Cardiac muscle cell (in vitro differentiated cells and primary cell): ENCODE data around the gene STX19. TPM values are rescaled to one million over a fixed set of nuclear protein-coding genes. Genes with fewer than 3 reads are reported as not detected.
A peak's percentile ranks its signal among the peaks of the same experiment; 100 is the strongest.
"Not testable (repeated sequence)": the region's sequence is repeated elsewhere in the genome, so short reads cannot be mapped to it uniquely, and the experiment has no call there.

Experiments used
- DNase-seq, 2 donors: peaks; one replicate each; pipeline versions ENCODE4 v3.0.0 to v3.0.0-alpha.2; 2010 to 2017; ENCODE audit warnings: low read depth in 1 of 2, low spot score in 1 of 2
- H3K27ac ChIP-seq: fragments of 200-600 bp; sonication (generic); 2 replicates; pipeline ENCODE4 v1.5.1; 2016
- H3K27me3 ChIP-seq: fragments of 200-600 bp; sonication (generic); 2 replicates; pipeline ENCODE4 v1.6.0; 2016; ENCODE audit warnings: control low read depth
- H3K36me3 ChIP-seq: fragments of 200-600 bp; sonication (generic); 2 replicates; pipeline ENCODE4 v1.5.1; 2016; ENCODE audit warnings: control low read depth
- H3K4me1 ChIP-seq: fragments of 200-600 bp; sonication (generic); 2 replicates; pipeline ENCODE4 v1.8.1; 2017; ENCODE audit warnings: low read depth, mild to moderate bottlenecking, mixed run types
- H3K4me3 ChIP-seq: fragments of 200-600 bp; sonication (generic); 2 replicates; pipeline ENCODE4 v1.5.1; 2016; ENCODE audit warnings: mild to moderate bottlenecking
- H3K9me3 ChIP-seq: fragments of 200-600 bp; sonication (generic); 2 replicates; pipeline ENCODE4 v1.5.1; 2017; ENCODE audit warnings: low read depth, mild to moderate bottlenecking, control low read depth
- polyA plus RNA-seq: library from polyadenylated mRNA; unstranded; fragments of >200 nt; fragmentation: Nextera tagmentation; extraction: Ambion mirVana; gene quantifications from 2 replicates; pipeline ENCODE4 v1.2.1, GENCODE V29; 2016
- total RNA-seq: library from RNA; depleted of rRNA; stranded (reverse); fragments of >200 nt; gene quantifications from 2 replicates; pipeline ENCODE4 v1.2.3, GENCODE V29; 2016
- TF ChIP-seq, protein P1 (sequence below): IDR thresholded peaks from 2 replicates; pipeline ENCODE4 v1.5.1; 2012; ENCODE audit warnings: low read depth, mild to moderate bottlenecking, low read length

The STX19 gene
- total and polyA plus RNA-seq, 2 experiments from 2014 or later = not detected

DNA sequence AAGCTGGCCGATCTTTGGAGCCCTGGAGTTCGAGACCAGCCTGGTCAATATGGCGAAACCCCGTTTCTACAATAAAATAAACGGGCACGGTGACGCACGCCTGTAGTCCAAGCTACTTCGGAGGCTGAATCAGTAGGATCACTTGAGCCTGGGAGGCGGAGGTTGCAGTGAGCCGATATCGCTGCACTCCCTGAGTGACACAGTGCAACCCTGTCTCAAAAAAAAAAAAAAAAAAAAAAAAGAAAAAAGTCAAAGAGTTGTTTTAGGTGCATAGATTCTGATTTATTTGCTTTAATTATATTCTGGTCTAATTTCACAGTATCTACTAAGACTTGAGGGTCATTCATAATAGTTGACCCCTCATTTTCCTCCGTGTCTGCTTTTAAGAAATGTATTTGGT is 46.7 kb downstream of the STX19 start:
- DNase-seq = no peak
- no peaks in the 10 kb centered on the region for H3K27me3 ChIP-seq
- no peaks in the 10 kb centered on the region for H3K36me3 ChIP-seq
- no peak overlapping the region for H3K4me3 ChIP-seq
- TF ChIP-seq, protein P1, sequence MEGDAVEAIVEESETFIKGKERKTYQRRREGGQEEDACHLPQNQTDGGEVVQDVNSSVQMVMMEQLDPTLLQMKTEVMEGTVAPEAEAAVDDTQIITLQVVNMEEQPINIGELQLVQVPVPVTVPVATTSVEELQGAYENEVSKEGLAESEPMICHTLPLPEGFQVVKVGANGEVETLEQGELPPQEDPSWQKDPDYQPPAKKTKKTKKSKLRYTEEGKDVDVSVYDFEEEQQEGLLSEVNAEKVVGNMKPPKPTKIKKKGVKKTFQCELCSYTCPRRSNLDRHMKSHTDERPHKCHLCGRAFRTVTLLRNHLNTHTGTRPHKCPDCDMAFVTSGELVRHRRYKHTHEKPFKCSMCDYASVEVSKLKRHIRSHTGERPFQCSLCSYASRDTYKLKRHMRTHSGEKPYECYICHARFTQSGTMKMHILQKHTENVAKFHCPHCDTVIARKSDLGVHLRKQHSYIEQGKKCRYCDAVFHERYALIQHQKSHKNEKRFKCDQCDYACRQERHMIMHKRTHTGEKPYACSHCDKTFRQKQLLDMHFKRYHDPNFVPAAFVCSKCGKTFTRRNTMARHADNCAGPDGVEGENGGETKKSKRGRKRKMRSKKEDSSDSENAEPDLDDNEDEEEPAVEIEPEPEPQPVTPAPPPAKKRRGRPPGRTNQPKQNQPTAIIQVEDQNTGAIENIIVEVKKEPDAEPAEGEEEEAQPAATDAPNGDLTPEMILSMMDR = no peak
- H3K4me1 ChIP-seq = peaks cover 11% of the 10 kb centered on the region
- no peak overlapping the region for H3K27ac ChIP-seq
- no peaks in the 10 kb centered on the region for H3K9me3 ChIP-seq

DNA sequence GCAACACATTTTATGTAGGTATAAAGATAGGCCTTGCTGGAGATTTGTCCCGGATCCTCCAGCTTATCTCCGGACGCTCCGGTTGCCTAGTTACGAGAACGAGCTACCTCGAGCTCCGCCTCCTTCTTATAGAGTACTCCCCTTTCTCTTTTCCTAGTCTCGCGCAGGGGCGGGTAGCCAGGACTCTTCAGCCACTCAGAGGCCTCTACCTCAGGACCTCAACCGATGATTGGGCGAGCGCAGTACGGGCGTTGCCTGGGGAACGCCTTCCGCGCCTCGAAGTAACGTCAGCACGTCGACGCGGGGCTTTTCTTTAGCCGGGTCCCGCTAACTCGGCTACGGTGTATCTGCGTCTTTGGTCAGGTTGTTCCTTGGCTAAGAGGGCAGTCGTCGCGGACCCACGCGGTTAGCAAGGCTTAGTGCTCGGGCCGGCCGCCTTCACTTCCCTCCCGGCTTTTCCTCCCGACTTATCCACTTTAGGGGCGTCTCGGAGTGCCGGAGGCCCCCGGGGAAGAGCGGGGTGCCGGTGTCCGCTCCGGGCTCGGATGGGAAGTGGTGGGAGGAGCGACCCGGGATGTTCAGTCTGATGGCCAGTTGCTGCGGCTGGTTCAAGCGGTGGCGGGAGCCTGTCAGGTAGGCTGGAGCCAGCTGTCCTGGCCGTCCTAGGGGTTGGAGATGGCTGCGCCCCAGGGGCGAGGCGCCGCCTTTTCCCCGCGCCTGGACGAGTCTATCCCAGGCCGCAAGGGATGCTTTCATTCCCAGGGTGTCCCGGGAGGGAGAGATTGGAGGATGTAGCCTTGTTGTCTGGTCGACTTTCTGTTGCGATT is 48.3 kb downstream of the STX19 start, which contains the start of gene ARL13B:
Gene ARL13B, plus strand, starts transcription at position 306 of the 827 bp plus-strand sequence. Its CDS starts 269 bp downstream, at position 575.
- H3K27me3 ChIP-seq = no peaks in the 10 kb centered on the region
- peak within 1 kb of the TSS; percentile 77 for H3K27ac ChIP-seq
- TF ChIP-seq, protein P1 = no peak
- peak within 1 kb of the TSS; percentile 87 for H3K4me3 ChIP-seq
- H3K36me3 ChIP-seq = no peaks in the 10 kb centered on the region
- no peaks in the 10 kb centered on the region for H3K9me3 ChIP-seq
- DNase-seq = peak; percentile 99
- peaks cover 11% of the 10 kb centered on the region for H3K4me1 ChIP-seq

DNA sequence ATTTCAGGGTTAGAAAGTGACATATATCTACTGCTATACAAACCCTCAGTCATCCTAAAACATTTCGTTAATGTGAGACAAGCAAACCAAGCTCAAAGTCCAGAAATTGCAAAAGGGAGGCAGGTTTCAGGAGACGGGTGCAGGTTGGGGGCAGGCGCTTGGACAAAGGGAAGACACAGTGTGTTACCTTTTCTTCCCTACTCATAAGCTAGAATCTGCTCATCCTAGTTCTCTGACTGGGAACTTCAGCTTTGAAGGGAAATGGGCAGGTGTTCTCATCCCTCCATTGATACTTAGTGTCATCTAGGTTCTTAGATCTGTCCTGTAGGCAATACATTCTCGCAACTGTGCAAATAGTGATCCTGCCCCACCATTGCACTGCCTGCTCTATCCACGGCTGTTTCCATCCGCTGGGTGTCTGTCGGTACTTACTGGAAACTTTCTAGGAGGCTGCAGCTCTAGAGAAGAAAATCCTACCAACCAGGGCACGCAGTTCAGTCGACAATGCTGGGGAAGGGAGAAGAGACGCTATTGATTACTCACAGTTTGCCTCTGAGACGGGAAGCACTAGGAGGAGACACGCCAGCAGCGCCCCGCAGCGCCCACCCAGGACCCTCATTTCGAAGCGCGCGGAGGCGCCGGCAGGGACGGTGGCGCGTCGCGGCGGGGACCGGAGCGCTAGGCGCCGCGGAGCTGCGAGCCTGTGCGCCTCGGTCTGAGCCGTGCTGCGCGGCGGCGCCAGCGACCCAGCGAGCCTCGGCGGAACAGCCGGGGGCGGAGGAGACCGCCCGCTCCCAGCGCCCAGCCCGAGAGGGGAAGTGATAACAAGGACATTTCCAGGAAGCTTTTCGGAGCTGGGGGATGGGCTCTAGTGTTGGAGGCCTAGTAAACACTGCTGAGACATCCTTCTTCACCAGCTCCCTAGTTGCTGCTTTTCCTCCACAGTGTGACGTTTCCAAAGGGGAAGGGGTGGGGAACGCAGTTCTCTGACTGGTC is 55.0 kb downstream of the STX19 start, which contains the start of gene PROS1:
Gene PROS1, minus strand, starts transcription at position 766 of the 996 bp plus-strand sequence. Its CDS starts 147 bp downstream, at position 619.
- DNase-seq = peak; percentile 88 to 96
- Histone ChIP-seq H3K27ac (peak within 1 kb of the TSS; percentile 86), H3K4me3 (peak within 1 kb of the TSS; percentile 53), H3K4me1 (peaks cover 12% of the 10 kb centered on the region), H3K27me3 (no peaks in the 10 kb centered on the region), H3K36me3 (no peaks in the 10 kb centered on the region), H3K9me3 (no peaks in the 10 kb centered on the region)
- TF ChIP-seq, protein P1 = no peak

DNA sequence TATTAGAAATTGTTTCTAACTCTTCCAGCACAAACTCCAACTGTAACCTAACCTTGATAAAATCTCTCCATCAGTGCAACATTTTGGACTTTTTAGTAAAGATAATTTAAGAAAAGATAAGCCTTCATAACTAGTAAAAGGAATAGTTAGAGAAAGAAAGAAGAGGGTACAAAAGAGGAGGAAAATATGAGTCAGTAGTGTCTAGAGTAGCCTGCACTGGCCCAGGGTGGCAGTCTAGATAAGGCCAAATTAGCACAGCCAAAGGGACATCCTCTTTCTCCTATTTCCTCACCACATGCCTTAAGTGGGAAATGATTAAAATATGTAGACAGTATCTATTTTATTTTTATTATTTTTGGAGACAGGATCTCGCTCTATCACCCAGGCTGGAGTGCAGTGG is 58.4 kb downstream of the STX19 start:
- Histone ChIP-seq H3K36me3 (no peaks in the 10 kb centered on the region), H3K27me3 (no peaks in the 10 kb centered on the region), H3K9me3 (no peaks in the 10 kb centered on the region), H3K27ac (no peak overlapping the region), H3K4me1 (peaks cover 12% of the 10 kb centered on the region), H3K4me3 (no peak overlapping the region)
- DNase-seq = peak in 1 of 2 donors; percentile 19
- TF ChIP-seq, protein P1 = no peak

DNA sequence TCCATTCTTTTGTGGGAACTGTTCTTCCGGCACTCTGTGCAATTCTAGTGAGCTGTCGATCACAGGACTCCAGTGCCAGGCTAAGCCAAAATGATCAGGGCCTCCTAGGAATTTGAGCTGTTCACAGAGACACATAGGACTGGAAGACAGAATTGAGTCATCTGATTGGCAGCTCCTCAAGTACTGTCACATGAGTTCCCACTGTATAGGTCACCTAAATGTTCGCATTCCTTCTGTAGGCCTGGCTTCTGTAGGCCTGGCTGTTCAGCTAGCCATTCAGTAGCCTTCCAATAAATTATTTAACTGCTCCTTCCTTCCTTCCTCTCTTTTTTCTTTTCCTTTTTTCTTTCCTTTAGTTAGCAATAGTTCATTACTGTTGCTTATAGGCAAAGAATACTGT is 59.0 kb downstream of the STX19 start:
- no peaks in the 10 kb centered on the region for H3K9me3 ChIP-seq
- DNase-seq = peak in 1 of 2 donors; percentile 29
- TF ChIP-seq, protein P1 = no peak
- no peaks in the 10 kb centered on the region for H3K36me3 ChIP-seq
- H3K27me3 ChIP-seq = no peaks in the 10 kb centered on the region
- H3K4me1 ChIP-seq = peaks cover 12% of the 10 kb centered on the region
- peak overlapping the region; percentile 17 for H3K27ac ChIP-seq
- no peak overlapping the region for H3K4me3 ChIP-seq

DNA sequence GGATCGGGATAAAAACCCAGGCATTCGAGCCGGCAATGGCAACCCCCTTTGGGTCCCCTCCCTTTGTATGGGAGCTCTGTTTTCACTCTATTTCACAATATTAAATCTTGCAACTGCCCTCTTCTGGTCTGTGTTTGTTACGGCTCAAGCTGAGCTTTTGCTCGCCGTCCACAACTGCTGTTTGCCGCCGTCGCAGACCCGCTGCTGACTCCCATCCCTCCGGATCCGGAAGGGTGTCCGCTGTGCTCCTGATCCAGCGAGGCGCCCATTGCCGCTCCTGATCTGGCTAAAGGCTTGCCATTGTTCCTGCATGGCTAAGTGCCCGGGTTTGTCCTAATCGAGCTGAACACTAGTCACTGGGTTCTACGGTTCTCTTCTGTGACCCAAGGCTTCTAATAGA is 63.3 kb downstream of the STX19 start:
- DNase-seq, H3K9me3 ChIP-seq, H3K27me3 ChIP-seq, H3K4me3 ChIP-seq, H3K36me3 ChIP-seq, H3K27ac ChIP-seq, H3K4me1 ChIP-seq: not testable (repeated sequence)
